Choroid plexus epithelial cell (primary cell): Measurements from ENCODE around the gene GRIFIN.
"Not testable (repeated sequence)": the region's sequence is repeated elsewhere in the genome, so short reads cannot be mapped to it uniquely, and the experiment has no call there.

Experiments used
- DNase-seq: peaks from one replicate; pipeline ENCODE4 v3.0.0-alpha.2; 2010; ENCODE audit warnings: low read depth
- H3K4me3 ChIP-seq: 2 replicates; pipeline ENCODE4 v1.5.1; 2011; ENCODE audit warnings: low read depth, mild to moderate bottlenecking, control low read depth, low read length, moderate library complexity
- TF ChIP-seq, protein P1 (sequence below): conservative IDR thresholded peaks from 2 replicates; pipeline ENCODE4 v1.5.1; 2011; ENCODE audit warnings: low read depth, mild to moderate bottlenecking, control low read depth, inconsistent platforms, low read length, moderate library complexity

The GRIFIN gene

DNA sequence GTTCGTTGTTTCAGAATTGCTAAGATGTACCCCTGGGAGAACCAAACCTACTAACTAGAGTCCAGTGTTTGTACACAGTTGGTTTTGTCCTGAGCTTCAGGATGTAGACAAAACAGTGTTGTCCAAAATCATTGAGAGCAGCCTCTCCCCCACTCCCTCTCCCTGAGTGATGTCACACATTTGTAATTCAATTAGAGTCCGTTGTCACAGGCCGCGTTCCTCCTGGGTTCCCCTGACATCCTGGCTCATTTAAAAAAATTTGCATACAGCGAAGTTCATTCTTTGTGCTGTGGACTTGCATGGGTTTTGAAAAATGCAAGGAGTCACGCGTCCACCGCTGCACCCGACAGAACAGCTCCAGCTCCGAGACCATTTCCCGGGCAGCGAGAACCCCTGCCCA is 10.3 kb downstream of the GRIFIN start:
- no peak overlapping the region for H3K4me3 ChIP-seq
- DNase-seq, result no peak
- TF ChIP-seq, protein P1, sequence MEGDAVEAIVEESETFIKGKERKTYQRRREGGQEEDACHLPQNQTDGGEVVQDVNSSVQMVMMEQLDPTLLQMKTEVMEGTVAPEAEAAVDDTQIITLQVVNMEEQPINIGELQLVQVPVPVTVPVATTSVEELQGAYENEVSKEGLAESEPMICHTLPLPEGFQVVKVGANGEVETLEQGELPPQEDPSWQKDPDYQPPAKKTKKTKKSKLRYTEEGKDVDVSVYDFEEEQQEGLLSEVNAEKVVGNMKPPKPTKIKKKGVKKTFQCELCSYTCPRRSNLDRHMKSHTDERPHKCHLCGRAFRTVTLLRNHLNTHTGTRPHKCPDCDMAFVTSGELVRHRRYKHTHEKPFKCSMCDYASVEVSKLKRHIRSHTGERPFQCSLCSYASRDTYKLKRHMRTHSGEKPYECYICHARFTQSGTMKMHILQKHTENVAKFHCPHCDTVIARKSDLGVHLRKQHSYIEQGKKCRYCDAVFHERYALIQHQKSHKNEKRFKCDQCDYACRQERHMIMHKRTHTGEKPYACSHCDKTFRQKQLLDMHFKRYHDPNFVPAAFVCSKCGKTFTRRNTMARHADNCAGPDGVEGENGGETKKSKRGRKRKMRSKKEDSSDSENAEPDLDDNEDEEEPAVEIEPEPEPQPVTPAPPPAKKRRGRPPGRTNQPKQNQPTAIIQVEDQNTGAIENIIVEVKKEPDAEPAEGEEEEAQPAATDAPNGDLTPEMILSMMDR, result no peak

GRCh38 chr7:2462731-2463130 is 13.5 kb downstream of the GRIFIN start:
- DNase-seq, result no peak

DNA sequence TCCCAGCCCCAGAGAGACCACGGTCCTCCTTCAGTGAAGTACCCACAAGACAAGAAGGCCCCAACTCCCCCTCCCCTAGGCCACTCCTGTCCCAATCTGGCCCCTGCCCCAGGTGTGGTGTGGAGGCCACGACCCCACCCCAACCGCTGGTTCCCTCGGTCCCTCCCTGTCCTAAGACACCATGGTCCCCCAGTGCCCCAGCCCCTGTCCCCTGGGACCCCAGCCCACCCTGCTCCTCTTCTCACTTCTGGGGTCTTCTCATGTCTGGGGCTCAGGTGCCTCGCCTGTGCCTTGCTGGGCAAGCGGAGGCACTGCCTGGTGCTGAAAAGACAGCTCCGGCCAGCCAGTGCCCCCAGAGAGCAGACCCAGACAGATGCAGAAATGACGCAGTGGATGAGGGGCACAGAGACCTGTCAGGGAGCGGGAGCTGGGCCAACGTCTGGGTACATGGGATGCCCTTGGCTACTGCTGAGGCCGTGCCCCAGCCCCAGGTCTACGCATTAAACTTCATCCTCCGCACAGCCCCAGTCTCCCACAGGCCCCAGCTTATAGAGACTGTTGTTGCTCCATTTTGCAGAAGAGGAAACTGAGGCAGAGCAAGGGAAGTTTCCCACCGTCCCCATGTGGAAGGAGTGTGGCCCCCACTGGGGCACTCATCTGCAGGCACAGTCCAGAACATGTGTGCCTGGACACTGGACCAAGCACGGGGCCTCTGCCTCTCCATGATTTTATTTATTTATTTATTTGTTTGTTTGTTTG is 14.8 kb downstream of the GRIFIN start:
- TF ChIP-seq, protein P1, result no peak
- no peak for DNase-seq
- no peak overlapping the region for H3K4me3 ChIP-seq

More at GRCh38 chr7:2462731-2463130, 13.5 kb downstream of the GRIFIN start:
- TF ChIP-seq, protein P1, result no peak
- H3K4me3 ChIP-seq, result no peak overlapping the region

DNA sequence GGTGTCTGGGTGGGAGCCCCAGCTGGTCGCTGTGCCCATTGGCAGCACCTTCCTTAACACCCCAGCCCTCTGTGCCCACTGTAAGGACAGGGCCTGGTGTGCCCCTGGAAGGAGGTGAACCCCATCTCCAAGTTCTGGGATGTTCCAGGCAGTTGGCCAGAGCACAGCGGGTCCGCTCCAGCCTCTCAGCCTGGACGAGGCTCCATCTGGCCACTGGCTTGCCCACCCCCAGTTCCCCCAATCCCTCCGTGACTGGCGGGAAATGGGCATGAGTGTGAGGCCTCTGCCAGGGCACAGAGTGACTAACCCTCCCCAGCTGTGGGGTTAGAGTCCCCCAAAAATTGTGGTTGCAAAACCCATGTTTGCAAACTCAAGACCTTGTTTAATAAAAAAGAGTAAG is 15.6 kb downstream of the GRIFIN start:
- TF ChIP-seq, protein P1, result no peak
- H3K4me3 ChIP-seq, result no peak overlapping the region
- no peak for DNase-seq

- no peak overlapping the region for H3K4me3 ChIP-seq
- no peak for DNase-seq
- TF ChIP-seq, protein P1, result no peak
Observed at GRCh38 chr7:2460188-2460587, 16.0 kb downstream of the GRIFIN start.

DNA sequence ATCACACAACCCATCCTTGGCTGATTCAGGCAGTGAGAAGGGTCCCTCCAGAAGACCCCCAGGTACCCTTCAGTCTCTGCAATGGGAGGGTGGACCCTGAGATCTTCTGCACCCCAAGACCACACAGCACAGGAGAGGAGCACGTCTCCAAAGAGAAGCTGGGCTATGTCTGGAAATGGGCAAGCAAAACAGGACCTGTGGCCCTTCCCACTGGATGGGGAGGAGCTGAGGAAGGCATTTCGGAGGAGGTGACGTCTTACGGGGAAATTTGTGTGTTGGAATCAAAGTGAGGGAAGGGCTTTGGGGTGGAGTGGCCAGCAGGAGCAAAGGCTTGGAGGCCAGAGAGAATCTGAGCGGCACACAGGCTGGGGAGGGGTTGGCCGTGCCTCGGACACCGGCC is 16.5 kb downstream of the GRIFIN start:
- H3K4me3 ChIP-seq, result no peak overlapping the region
- TF ChIP-seq, protein P1, result no peak
- DNase-seq, result no peak

GRCh38 chr7:2453849-2454248 is 22.3 kb downstream of the GRIFIN start:
- H3K4me3 ChIP-seq, DNase-seq: not testable (repeated sequence)
